Measurements from ENCODE around the gene ACADSB.
A peak's percentile ranks its signal among the peaks of the same experiment; 100 is the strongest.

The ACADSB gene

DNA sequence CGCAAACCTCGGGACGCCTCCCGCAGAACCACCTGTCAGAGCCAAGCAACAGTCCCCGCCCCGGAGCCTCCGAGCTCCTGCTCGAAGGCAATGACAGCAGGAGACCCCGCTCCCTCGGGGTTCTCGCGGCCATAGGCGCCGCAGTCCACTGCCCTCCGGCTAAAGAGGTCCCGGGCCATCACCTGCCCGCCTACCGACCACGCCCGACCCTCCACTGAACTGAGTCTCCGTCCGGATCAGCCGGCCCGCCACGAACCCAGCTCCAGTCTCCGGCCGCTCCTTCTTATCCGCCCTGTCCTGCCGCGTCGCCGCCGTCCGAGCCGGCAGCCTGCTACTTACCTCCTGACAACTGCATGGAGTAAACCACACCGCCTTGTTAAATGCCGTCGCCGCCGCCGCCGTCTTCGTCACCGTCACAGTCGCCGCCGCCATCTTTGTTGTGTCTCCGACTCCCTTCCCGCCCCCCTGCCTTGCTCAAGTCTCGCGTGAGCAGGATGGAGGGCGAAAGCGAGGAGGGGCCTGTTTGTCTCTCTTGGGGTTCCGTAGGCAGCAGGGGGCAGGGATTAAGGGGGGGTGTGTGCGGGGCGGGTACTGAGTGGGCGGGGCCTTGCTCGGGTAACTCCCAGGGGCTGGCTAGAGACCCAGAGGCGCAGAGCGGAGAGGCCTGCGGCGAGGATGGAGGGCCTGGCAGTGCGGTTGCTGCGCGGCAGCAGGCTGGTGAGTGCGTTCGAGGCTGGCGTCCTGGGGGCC lies at the start of gene ACADSB, which contains the start of gene IKZF5:
ACADSB (plus strand) TSS at position 652 of the 750 bp plus-strand sequence; CDS start at position 676, 24 bp downstream.
IKZF5 (minus strand) TSS at position 441 of the 750 bp plus-strand sequence. CDS start 10,170 bp downstream, outside the sequence.
- peak; percentile 85 for DNase-seq (ENCODE audit: low read depth, low spot score)

DNA sequence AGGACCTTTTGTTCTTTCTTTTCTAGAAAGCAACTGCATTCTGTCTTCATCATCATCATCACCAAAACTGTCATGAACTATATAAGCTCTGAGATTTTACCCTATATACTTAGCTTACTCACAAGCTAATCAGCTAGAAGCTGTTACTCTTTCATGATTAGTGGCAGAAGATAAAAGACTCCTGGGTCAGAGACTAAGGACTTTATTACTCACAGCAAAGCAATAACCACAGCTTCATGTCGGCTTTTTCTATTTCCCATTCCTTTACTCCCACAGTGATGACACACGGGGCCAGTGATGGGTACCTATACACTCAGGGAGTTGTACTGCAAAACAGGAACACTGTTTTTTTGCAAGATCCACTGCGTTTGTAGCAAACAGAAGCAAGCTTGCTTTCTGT lies 46.4 kb upstream of the ACADSB start:
- DNase-seq (ENCODE audit: low read depth, low spot score), result no peak

DNA sequence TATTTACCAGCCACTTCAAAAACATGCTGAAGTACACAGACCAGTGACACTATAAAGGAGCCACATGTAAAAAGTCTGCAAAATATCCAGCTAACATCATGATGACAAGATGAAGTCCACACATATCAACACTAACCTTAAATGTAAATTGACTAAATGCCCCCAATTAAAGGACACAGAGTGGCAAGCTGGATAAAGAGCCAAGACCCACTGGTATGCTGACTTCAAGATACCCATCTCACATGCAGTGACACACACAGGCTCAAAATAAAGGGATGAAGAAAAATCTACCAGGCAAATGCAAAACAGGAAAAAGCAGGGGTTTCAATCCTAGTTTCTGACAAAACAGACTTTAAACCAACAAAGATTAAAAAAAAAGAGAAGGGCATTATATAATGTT lies 41.9 kb upstream of the ACADSB start:
- DNase-seq (ENCODE audit: low read depth, low spot score), result no peak

DNA sequence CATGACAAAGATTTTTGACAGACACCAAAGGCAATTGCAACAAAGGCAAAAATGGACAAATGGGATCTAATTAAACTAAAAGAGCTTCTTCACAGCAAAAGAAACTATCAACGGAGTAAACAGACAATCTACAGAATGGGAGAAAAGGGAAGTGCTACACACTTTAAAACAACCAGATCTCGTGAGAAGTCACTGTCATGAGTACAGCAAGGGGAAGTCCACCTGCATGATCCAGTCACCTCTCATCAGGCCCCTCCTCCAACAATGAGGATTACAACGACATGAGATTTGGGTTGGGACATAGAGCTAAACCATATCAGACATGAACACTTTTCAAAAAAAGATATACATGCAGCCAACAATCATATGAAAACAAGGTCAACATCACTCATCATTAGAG lies 40.1 kb upstream of the ACADSB start:
- no peak for DNase-seq (ENCODE audit: low read depth, low spot score)

DNA sequence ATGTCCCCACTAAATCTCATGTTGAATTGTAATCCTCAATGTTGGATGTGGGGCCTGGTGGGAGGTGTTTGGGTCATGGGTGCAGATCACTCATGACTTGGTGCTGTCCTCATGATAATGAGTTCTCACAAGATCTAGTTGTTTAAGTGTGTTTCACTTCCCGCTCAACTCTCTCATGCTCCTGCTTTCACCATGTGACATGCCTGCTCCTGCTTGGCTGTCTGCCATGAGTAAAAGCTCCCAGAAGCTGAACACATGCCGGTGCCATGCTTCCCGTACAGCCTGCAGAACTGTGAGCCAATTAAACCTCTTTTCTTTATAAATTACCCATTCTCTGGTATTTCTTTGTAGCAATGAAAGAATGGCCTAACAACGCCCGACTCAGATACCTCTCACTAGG lies 34.8 kb upstream of the ACADSB start:
- no peak for DNase-seq (ENCODE audit: low read depth, low spot score)

DNA sequence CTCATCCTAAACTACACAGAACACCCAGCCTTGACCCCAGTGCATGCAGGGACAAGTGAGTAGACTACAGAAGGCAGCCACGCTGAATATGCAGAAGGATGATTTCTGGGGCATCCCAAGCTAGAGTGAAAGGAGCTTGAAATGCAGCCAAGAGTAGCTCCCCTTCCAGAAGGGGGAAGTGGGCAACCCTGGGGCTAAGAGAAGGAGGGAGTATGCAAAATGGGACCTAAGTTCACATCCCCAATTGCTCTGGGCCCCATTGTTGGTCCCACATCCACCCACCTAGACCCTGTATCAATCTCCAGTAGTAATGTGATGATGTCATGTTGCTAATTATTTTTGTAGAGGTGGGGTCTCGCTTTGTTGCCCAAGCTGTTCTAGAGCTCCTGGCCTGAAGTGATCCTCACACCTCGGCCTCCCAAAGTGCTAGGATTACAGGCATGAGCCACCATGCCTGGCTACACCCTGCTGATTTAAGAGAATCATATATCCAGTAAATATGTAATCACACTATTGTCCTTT lies 34.2 kb upstream of the ACADSB start:
- DNase-seq (ENCODE audit: low read depth, low spot score), result no peak

DNA sequence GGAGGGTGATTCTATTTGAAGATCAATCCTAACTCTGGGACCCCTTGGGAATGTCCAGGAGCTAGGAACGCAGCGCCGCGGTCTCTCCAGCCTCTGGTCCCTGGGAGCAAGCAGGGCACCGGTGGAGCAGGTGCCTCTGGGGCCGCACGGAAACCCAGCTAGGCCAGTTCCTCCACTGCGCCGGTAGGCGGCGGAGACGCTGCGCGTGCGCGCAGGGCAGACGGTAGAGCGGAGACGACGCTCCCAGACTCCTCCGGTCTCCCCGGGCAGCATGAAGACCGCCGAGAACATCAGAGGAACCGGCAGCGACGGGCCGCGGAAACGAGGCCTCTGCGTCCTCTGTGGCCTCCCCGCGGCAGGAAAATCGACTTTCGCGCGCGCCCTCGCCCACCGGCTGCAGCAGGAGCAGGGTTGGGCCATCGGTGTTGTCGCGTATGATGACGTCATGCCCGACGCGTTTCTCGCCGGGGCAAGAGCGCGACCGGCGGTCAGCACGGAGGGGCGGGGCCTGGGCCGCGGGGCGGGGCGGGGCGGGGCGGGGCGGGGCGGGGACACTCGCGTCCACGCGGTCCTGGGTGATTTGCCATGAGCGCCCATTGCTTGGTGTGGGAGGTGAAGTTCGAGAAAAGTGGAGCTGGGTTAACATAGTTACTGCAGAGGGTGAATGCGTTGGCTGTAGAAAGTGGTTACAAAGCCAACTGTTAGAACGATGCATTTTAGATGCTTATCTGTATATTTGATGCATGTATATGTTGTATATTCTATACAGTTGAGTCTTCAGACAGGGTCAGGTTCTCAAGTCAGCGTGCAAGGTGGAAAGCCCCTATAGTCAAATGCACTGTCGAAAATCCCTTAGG lies 28.4 kb upstream of the ACADSB start, which contains the start of gene PSTK:
PSTK (plus strand) TSS at position 193 of the 857 bp plus-strand sequence; CDS start at position 272, 79 bp downstream.
- peak; percentile 74 for DNase-seq (ENCODE audit: low read depth, low spot score)

DNA sequence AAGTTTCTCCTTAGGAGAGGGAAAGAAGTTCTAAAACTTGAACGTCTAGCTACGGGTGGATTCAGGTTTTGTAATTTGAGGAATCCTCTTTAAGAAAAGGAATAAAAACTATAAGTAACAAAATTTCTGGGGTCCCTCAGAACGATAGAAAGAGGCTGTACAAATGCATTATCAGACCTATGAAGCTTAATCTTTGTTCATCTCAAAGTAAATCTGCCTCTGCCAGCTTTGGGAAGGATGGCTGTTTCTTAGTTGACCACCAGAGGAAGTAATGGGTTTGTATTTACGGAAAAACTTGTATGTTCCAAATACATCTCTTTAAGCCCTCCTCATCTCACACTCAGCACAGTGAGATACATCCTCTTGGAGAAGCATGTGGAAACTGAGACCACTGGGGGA lies 27.7 kb upstream of the ACADSB start:
- no peak for DNase-seq (ENCODE audit: low read depth, low spot score)

DNA sequence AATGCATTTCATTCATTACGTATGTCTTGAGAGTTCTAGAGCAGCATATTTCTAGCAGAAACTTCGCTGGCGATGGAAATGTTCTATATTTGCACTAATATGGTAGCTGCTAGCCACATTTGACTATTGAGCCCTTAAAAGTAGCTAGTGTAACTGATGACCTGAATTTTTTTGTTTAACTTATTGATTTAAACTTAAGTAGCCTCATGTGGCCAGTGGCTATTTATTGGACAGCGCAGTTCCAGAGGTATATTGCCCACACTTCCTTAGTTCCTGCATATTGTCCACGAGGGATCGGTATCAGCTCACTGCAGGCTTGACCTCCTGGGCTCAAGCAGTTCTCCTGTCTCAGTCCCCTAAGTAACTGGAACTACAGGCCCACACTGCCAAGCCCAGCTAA lies 24.9 kb upstream of the ACADSB start:
- no peak for DNase-seq (ENCODE audit: low read depth, low spot score)

DNA sequence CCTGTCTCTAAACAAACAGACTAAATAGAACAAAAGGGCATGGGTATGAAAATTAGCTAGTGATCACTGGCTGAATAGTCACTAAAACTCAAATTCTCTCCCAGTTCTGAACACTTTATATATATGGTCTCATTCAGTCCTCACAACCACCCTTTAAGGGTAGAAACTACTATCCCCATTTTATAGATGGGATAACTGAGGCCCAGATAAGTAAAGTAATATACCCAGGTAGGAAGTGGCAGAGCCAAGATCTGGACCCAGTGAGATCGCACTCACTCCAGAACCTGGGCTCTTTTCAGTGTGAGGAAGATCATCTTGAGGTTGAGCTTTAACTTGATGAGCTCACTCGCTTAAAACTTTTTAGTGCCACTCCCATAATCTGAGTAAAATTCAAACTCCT lies 24.1 kb upstream of the ACADSB start:
- no peak for DNase-seq (ENCODE audit: low read depth, low spot score)

DNA sequence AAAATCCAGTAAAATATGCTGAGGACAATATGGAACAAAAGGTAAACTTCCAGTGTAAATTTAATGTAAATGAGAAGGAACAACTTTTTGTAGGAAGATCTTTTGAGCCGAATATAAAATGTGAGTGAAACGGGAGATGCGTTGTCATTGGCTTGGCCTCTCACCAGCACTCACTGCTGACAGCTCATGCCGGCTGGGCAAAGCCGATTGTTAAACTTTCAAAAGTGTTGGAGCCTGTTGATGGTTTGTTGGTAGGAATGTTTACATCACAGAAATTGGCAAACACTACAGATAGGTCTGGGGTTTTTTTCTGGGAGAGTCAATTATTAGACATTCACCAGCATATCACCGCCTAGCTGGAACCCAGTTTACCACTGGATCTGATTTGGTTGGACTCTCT lies 22.5 kb upstream of the ACADSB start:
- no peak for DNase-seq (ENCODE audit: low read depth, low spot score)

DNA sequence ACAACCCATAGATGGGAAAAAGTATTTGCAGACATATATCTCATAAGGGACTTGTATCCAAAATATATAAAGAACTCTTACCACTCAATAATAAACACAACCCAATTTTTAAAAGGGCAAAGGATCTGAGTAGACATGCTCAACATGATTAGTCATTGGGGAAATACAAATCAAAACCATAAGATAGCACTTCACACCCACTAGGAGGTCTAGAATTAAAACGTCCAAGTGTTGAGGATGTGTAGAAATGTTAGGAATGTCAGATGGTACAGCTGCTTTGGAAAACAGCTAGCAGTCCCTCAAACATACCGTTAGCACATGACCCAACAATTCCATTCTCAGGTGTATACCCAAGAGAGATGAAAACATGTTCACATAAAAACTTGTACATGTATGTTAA lies 20.3 kb upstream of the ACADSB start:
- no peak for DNase-seq (ENCODE audit: low read depth, low spot score)

DNA sequence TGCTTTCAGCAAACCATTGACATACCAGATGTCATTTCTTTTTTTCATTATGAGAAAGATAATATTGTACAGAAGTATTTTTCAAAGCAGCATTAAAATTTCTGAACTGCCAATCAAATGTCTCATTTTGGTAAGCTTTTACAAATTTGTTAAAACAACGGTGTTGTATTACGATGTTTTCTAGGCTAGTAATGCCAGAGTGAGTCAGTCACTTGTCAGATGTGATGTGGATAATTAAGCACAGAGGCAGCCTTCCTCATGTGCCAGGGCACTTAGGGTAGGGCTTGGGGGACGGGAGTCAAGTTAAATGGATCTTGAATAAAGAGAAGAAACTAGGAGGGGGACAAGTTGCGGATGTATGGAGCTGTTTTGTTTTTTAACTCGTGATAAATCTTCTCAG lies 18.5 kb upstream of the ACADSB start:
- no peak for DNase-seq (ENCODE audit: low read depth, low spot score)

DNA sequence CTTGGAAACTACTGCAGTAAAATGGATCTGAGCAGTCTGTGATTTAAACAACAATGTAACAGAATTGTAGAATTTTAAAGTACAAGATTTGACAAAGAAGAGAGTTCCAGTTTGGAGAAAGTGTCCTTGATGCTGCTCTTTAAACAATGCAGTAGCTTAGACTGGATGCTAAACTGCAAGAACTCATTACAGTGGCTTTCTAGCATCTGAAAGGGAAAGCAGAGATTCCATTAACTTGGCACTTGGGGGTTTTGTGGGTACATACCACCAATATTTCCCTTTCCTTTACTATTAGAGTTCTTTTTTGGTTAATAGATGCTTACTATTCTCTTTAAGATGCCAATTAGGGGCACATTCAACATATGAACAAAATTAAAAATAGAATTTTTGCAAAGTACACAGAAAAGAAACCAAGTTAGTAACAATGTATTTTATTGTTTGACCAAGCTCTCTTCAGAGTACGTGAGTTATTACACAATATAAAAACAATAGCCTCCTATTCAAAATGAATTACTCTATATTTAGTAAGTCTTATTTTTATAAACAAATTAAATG lies 16.7 kb upstream of the ACADSB start:
- no peak for DNase-seq (ENCODE audit: low read depth, low spot score)

DNA sequence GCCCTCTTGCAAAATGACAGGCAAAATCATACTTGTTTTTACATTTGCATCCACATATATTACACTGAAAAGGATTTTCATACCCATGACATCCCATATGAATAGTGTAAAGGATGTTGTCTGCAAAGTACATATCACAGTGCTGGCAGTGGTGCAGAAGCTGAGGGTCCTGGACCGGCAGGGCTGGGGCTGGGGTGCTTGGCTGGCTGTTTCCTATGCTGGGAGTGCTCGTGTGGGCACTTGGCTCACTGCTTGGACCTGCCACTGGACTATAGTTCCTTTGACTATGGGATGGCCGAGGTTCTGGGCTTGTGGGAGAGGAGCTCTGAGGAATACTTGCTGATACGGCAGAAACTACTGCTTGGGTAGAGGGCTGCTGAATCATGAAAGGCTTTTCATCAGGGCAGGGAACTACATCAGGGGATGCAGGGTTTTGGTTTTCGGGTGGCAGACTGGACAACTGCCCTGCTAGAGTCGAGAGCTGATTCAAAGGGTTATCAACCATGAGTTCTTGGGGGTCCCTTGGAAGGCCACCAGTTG lies 14.9 kb upstream of the ACADSB start:
- DNase-seq (ENCODE audit: low read depth, low spot score), result no peak

DNA sequence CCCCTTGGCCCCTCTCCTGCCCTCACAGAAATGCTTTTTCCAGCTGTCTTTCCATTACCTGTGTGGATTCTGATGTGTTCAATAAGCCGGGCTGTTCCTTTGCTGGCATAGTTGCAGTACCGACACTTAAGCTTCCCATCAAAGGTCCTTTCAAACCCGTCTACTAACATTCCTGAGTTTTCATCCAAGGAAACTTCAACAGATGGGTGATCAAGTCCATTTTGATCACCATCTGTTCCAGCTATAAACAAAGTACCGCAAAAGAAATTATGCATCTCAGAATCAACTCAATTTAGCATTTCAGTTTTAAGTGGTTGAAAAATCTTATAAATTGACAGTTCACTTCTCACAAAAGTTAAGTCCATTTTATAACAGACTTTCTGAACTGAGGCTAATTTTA lies 12.9 kb upstream of the ACADSB start:
- no peak for DNase-seq (ENCODE audit: low read depth, low spot score)

DNA sequence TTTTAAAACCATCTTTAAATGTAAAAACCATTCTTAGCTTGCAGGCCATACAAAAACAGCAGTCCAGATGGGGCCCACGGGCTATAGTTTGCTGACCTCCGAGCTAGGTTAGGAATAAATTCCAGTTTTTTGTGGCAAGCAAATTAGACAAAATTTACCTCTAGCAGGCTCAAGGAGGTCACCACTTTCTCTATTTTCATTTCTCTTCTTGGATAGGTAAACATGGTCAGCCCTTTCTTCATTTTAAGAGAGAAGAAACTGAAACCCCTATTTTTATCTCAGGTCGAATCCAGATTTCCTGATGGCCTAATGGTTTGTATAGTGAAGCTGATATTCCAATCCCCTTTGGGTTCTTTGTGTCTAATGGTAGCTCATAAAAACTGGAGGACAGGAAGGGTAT lies 10.9 kb upstream of the ACADSB start:
- no peak for DNase-seq (ENCODE audit: low read depth, low spot score)

DNA sequence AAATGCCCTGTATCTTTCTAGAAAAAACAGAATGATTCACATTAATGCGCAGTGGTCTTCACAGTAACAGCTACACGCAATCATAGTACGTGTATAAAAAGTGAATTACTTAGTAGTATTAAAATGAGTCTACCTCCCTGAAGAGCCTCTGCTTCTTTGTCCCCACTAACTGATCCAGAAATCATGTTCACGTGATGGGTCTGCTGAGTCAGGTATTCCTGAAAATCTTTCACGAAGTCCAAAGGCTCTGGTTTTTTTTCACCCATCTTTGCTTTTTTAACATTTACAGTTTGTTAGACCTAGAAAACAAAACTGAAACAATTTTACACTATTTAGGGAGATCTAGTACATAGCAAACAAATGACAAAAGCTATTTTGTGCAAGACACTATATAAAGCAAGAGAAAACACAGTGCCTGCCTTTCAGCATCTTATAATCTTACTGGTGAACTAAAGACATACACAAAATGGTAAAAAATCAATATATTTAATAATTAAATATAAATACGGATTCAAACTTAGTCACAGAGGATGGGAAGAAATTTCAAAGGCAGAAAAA lies 10.4 kb upstream of the ACADSB start:
- DNase-seq (ENCODE audit: low read depth, low spot score), result no peak

DNA sequence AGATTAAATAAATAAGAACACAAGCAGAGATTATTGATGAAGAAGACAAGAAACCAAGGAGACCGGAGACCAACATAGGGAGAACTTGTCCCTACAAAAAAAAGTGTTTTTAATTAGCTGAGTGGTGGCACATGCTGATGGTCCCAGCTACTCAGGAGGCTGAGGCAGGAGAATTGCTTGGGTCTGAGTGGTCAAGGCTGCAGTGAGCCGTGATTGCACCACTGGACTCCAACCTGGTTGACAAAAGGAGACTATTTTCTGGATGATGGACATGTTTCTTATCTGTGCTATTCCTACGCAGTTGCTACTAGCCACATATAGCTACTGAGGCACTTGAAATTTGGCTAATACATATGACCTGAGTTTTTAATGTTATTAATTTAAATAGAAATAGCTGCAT lies 9.9 kb upstream of the ACADSB start:
- DNase-seq (ENCODE audit: low read depth, low spot score), result no peak

DNA sequence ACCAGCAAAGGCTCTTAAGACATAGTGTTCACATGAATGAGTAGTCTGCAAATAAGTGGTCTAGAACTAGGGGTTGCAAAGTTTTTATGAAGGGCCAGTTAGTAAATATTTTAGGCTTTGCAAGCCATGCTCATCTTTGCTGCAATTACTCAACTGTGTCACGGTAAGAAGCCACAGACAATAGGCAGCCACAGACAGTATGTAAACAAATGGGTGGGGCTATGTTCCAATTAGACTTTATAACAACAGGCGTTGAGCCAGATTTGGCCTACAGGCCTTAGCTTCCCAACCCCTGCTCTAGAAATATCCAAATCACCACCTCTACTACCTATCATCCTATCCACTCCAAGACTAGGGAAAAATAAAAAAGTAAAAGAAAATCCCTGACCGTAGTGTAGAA lies 9.5 kb upstream of the ACADSB start:
- DNase-seq (ENCODE audit: low read depth, low spot score), result no peak

DNA sequence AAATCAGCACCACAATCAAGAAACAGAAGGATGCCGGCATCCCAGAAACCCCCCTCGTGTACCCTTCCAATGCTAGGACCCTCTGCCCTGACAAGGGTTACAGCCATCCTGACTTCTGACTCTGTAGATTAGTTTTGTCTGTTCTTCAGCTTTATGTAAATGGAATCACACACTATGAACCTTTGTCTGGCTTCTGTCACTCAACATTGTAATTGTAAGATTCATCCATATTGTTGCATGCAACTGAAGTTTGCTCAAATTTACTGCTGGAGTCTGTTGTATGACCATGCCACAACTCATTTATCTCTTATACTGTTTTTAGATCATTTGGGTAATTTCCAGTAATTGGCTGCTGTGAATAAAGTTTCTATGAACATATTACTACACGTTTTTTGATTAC lies 8.7 kb upstream of the ACADSB start:
- DNase-seq (ENCODE audit: low read depth, low spot score), result no peak

DNA sequence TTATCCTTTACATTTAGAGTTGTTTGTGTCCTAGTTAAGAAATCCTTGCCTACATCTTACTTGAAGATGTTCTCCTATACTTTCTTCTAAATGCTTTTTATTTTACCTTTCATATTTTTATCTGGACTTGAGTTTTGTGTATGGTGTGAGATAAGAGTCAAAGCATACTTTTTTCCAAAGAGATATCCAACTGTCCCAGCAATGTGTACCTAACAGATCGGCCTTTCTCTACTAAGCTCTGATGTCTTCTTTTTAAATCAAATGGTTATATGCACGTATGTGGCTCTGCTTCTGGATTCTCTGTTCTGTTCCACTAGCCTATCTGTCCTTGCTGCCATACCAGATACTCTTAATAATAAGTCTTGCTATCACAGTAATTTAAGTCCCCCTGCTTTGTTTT lies 7.4 kb upstream of the ACADSB start:
- DNase-seq (ENCODE audit: low read depth, low spot score), result no peak
